GM12892 (cell line): ENCODE data around the gene ALOX5.

Experiments
- POLR2A ChIP-seq: IDR thresholded peaks from 2 replicates; pipeline ENCODE4 v1.6.1; 2011; ENCODE audit warnings: low read depth, low read length, control low read depth
- TAF1 ChIP-seq: IDR thresholded peaks from 2 replicates; pipeline ENCODE4 v1.6.1; 2011; ENCODE audit warnings: low read depth, mild to moderate bottlenecking, control low read depth, low read length, borderline replicate concordance

DNA sequence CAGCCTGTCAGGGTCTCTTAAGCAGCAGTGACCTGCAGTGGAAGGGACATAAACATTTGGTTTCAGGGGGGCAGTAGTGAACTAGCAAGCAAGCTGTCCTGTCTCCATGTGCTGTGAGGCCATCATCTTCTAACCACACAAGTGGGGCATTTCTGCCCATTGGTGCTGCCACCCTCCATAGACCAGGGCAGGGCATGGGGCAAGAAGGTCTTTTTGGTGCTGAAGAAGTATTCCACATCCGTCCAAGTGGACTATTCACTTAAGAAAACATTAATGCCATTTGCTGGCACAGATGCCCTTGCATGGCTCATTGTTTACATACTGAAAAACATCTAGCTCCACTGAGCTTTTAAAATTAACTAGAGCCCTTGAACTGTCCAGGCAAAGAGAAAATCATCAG is 35.8 kb downstream of the ALOX5 start:
- TF ChIP-seq TAF1 (no peak), POLR2A (no peak)
